NAMALWA (cell line): ENCODE results near the gene GASK1B.

ENCODE experiments used
- DNase-seq: peaks from one replicate; pipeline ENCODE4 v3.0.0-alpha.2; 2015; ENCODE audit warnings: low spot score

The GASK1B gene

GRCh38 chr4:158186815-158187214 lies 14.0 kb upstream of the GASK1B start:
- DNase-seq = no peak

- DNase-seq = no peak
Observed at GRCh38 chr4:158182736-158183135, 9.9 kb upstream of the GASK1B start.

GRCh38 chr4:158181906-158182305 lies 9.1 kb upstream of the GASK1B start:
- DNase-seq = no peak

GRCh38 chr4:158179465-158179864 lies 6.6 kb upstream of the GASK1B start:
- DNase-seq = no peak

GRCh38 chr4:158176776-158177175 lies 4.0 kb upstream of the GASK1B start:
- no peak for DNase-seq

GRCh38 chr4:158176108-158176507 lies 3.3 kb upstream of the GASK1B start:
- no peak for DNase-seq

- DNase-seq = peak; percentile 14
Observed at GRCh38 chr4:158170691-158171561, 1.9 kb downstream of the GASK1B start.

GRCh38 chr4:158169931-158170690 lies 2.7 kb downstream of the GASK1B start:
- no peak for DNase-seq

GRCh38 chr4:158169506-158169905 lies 3.3 kb downstream of the GASK1B start:
- DNase-seq = no peak

GRCh38 chr4:158168606-158169005 lies 4.2 kb downstream of the GASK1B start:
- no peak for DNase-seq

GRCh38 chr4:158166701-158167100 lies 6.1 kb downstream of the GASK1B start:
- no peak for DNase-seq

- no peak for DNase-seq
Observed at GRCh38 chr4:158164768-158165213, 8.0 kb downstream of the GASK1B start.

- DNase-seq = no peak
Observed at GRCh38 chr4:158163941-158164767, 8.7 kb downstream of the GASK1B start.

GRCh38 chr4:158162631-158163030 lies 10.2 kb downstream of the GASK1B start:
- DNase-seq = no peak

GRCh38 chr4:158161551-158162354 lies 11.1 kb downstream of the GASK1B start:
- DNase-seq = no peak

GRCh38 chr4:158159718-158160094 lies 13.1 kb downstream of the GASK1B start:
- no peak for DNase-seq

GRCh38 chr4:158159054-158159717 lies 13.6 kb downstream of the GASK1B start:
- no peak for DNase-seq

- DNase-seq = no peak
Observed at GRCh38 chr4:158157412-158157811, 15.4 kb downstream of the GASK1B start.

GRCh38 chr4:158155656-158156356 lies 17.0 kb downstream of the GASK1B start:
- DNase-seq = no peak

GRCh38 chr4:158147151-158147550 lies 25.7 kb downstream of the GASK1B start:
- no peak for DNase-seq
